Measurements from ENCODE around the gene GSTM2. TPM values are rescaled to one million over a fixed set of nuclear protein-coding genes. Genes with fewer than 3 reads are reported as not detected.
"Not testable (repeated sequence)": the region's sequence is repeated elsewhere in the genome, so short reads cannot be mapped to it uniquely, and the experiment has no call there.

GSTM2 gene
- total RNA-seq, 1 experiment from 2014 or later, result 2.5 TPM

DNA sequence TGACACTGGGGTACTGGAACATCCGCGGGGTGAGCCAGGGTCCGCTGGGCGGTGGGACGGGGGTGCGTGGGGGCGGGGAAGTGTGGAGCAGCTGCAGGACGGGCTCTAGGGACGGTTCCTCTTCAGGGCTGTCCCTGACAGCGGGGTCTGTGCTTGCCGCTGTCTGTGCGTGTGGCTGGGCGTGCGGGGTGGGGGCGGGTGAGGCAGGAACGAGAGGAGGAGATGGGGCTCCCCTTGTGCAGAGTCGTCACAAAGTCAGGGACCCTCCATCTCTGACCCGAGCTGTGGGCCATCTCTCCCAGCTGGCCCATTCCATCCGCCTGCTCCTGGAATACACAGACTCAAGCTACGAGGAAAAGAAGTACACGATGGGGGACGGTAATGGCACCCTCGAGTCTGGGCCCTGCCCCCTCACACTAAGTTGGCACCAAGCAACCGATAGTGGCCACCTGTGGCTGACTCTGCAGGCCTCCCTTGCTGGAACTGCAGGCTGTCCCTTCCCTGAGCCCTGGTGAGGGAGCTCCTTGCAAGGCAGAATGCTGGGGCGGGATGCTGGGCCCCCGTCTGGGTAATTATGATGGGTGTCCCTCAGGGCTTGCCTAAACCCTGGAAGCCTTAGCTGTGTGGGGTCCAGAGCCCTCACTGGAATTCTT, 392 bp downstream of the GSTM2 start:
- intact Hi-C loops (cut with micrococcal nuclease; ENCODE audit: unreplicated experiment), result no loop called here
- no peaks in the 10 kb centered on the region for H3K27me3 Mint-ChIP-seq (ENCODE audit: unreplicated experiment)
- no TSS peak for BruUV-seq (replicated peaks)
- no peak overlapping the region for H3K27ac Mint-ChIP-seq (ENCODE audit: unreplicated experiment)
- H3K4me1 Mint-ChIP-seq (ENCODE audit: low read depth, unreplicated experiment), result no peaks in the 10 kb centered on the region
- CTCF ChIA-PET, result no interaction called here
- H3K9me3 Mint-ChIP-seq (ENCODE audit: low read depth, unreplicated experiment), result no peaks in the 10 kb centered on the region
- H3K4me3 Mint-ChIP-seq (ENCODE audit: low read depth, unreplicated experiment), result no peak overlapping the region
- DNase-seq, result no peak
- H3K36me3 Mint-ChIP-seq (ENCODE audit: insufficient read depth, unreplicated experiment), result no peaks in the 10 kb centered on the region
- TF ChIP-seq, protein P1, sequence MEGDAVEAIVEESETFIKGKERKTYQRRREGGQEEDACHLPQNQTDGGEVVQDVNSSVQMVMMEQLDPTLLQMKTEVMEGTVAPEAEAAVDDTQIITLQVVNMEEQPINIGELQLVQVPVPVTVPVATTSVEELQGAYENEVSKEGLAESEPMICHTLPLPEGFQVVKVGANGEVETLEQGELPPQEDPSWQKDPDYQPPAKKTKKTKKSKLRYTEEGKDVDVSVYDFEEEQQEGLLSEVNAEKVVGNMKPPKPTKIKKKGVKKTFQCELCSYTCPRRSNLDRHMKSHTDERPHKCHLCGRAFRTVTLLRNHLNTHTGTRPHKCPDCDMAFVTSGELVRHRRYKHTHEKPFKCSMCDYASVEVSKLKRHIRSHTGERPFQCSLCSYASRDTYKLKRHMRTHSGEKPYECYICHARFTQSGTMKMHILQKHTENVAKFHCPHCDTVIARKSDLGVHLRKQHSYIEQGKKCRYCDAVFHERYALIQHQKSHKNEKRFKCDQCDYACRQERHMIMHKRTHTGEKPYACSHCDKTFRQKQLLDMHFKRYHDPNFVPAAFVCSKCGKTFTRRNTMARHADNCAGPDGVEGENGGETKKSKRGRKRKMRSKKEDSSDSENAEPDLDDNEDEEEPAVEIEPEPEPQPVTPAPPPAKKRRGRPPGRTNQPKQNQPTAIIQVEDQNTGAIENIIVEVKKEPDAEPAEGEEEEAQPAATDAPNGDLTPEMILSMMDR (IDR thresholded peaks at IDR 0.05; ENCODE audit: unreplicated experiment), result no peak

DNA sequence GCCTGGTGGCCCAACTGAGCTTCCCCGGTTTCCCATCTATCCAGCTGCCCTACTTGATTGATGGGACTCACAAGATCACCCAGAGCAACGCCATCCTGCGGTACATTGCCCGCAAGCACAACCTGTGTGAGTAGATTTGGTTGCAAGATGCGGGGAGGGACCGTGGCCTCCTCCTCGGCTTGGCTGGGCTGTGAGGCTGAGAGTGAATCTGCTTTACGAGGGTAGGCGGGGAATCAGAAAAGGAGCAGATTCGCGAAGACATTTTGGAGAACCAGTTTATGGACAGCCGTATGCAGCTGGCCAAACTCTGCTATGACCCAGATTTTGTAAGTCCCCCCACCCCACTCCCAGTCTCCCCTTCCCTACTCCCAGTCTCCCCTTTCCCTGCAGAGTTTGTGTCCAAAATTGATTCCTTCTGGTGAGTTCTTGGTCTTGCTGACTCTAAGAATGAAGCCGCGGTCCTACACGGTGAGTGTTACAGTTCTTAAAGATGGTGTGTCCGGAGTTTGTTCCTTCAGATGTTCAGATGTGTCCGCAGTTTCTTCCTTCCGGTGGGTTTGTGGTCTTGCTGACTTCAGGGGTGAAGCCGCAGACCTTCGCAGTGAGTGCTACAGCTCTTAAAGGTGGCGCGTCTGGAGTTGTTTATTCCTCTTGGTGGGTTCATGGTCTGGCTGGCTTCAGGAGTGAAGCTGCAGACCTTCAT, 1.5 kb downstream of the GSTM2 start:
- CTCF ChIA-PET, result interaction anchor here (1.5 kb wide), 1 partner anchor 14 kb away, joined by 6 read pairs; the partner anchor contains the start of gene GSTM4
- no peak overlapping the region for H3K4me3 Mint-ChIP-seq (ENCODE audit: low read depth, unreplicated experiment)
- no peaks in the 10 kb centered on the region for H3K36me3 Mint-ChIP-seq (ENCODE audit: insufficient read depth, unreplicated experiment)
- H3K27ac Mint-ChIP-seq (ENCODE audit: unreplicated experiment), result no peak overlapping the region
- no peaks in the 10 kb centered on the region for H3K4me1 Mint-ChIP-seq (ENCODE audit: low read depth, unreplicated experiment)
- H3K9me3 Mint-ChIP-seq (ENCODE audit: low read depth, unreplicated experiment), result no peaks in the 10 kb centered on the region
- BruUV-seq (replicated peaks), result no TSS peak
- TF ChIP-seq, protein P1 (IDR thresholded peaks at IDR 0.05; ENCODE audit: unreplicated experiment), result no peak
- no peak for DNase-seq
- no peaks in the 10 kb centered on the region for H3K27me3 Mint-ChIP-seq (ENCODE audit: unreplicated experiment)
- intact Hi-C loops (cut with micrococcal nuclease; ENCODE audit: unreplicated experiment), result no loop called here

DNA sequence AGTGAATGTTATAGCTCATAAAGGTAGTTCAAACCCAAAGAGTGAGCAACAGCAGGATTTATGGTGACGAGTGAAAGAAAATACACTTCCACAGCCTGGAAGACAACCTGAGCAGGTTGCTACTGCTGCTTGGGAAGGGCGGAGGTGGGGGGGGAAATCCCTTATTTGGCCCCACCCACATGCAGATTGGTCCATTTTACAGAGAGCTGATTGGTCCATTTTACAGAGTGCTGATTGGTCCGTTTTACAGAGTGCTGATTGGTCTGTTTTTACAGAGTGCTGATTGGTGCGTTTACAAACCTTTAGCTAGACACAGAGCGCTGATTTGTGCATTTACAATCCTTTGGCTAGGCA, 2.1 kb downstream of the GSTM2 start:
- DNase-seq; H3K27ac Mint-ChIP-seq (ENCODE audit: unreplicated experiment); intact Hi-C loops (cut with micrococcal nuclease; ENCODE audit: unreplicated experiment); H3K4me3 Mint-ChIP-seq (ENCODE audit: low read depth, unreplicated experiment); H3K4me1 Mint-ChIP-seq (ENCODE audit: low read depth, unreplicated experiment); H3K36me3 Mint-ChIP-seq (ENCODE audit: insufficient read depth, unreplicated experiment); BruUV-seq (replicated peaks); H3K9me3 Mint-ChIP-seq (ENCODE audit: low read depth, unreplicated experiment); H3K27me3 Mint-ChIP-seq (ENCODE audit: unreplicated experiment): not testable (repeated sequence)
- CTCF ChIA-PET, result interaction anchor here (1.5 kb wide), 1 partner anchor 14 kb away, joined by 6 read pairs; the partner anchor contains the start of gene GSTM4

DNA sequence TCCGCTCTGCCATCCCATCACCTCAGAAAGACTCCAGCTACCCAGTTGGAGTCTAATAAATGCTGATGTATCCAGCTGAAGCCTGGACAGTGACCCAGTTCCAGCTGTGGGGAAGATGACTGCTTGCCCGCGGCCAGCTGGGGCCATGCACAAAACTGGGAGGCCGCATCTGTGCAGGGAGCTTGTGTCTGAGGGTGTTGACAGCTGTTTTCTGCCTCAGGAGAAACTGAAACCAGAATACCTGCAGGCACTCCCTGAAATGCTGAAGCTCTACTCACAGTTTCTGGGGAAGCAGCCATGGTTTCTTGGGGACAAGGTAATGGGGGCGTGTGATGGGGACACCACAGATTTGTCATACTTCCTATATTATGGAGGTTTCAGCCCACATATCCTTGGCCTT, 3.2 kb downstream of the GSTM2 start:
- Mint-ChIP-seq H3K9me3 (ENCODE audit: low read depth, unreplicated experiment) (no peaks in the 10 kb centered on the region), H3K27me3 (ENCODE audit: unreplicated experiment) (no peaks in the 10 kb centered on the region), H3K4me3 (ENCODE audit: low read depth, unreplicated experiment) (no peak overlapping the region), H3K4me1 (ENCODE audit: low read depth, unreplicated experiment) (no peaks in the 10 kb centered on the region), H3K36me3 (ENCODE audit: insufficient read depth, unreplicated experiment) (no peaks in the 10 kb centered on the region), H3K27ac (ENCODE audit: unreplicated experiment) (no peak overlapping the region)
- no TSS peak for BruUV-seq (replicated peaks)
- DNase-seq, result no peak
- intact Hi-C loops (cut with micrococcal nuclease; ENCODE audit: unreplicated experiment), result no loop called here
- CTCF ChIA-PET, result interaction anchor here (1.5 kb wide), 1 partner anchor 16 kb away, joined by 6 read pairs; the partner anchor contains the start of gene GSTM4
- TF ChIP-seq, protein P1 (IDR thresholded peaks at IDR 0.05; ENCODE audit: unreplicated experiment), result no peak

DNA sequence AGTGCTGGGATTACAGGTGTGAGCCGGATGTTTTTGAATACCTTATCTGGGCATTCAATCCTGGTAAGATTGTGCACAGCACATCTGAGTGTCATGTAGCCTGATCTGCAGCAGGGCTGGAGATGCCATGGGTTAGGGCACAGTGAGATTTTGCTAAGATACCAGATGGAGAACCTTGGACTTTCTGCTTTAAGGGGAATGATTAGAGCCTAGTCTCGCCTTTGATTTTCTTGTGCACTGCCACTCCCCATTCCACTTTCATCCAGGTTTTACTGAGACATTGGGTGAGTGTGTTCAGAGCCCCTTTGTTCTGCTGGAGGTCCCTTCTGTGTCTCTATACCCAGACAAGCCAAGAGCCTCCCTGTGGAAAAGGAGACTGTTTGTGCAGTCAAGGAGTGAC, 6.0 kb downstream of the GSTM2 start:
- BruUV-seq (replicated peaks), result not testable (repeated sequence)

DNA sequence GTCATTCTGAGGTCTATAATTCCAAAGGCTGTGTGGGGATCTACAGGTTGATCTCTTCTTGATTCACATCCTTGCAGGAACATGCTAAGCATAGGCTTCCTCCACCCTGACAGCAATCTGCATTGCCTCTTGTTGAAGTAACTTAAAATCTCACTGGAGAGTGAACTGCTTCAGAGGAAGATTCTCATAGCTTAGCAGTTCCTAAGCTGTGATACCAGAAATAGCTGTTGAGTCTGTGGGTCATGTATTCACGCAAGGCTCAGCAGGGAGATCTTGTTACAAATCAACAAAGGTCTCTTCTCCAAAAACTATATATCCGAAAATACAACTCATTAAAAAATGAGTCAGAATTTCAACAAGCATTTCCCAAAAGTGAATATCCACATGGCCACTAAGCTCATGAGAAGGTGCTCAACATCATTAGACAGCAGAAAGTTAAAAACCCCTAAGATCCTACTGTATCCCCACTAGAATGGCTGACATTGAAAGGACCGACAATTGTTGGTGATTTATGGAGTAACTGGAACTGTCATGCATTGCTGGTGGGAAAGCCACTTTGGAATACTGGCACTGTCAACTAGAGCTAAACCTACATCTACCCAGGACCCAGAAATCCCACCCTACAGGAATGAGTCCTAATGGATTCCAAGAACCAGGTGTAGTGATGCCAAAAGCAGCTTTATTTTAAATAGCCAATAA, 9.0 kb downstream of the GSTM2 start:
- H3K4me3 Mint-ChIP-seq (ENCODE audit: low read depth, unreplicated experiment); H3K27ac Mint-ChIP-seq (ENCODE audit: unreplicated experiment); H3K36me3 Mint-ChIP-seq (ENCODE audit: insufficient read depth, unreplicated experiment); CTCF ChIA-PET; H3K9me3 Mint-ChIP-seq (ENCODE audit: low read depth, unreplicated experiment); BruUV-seq (replicated peaks); H3K4me1 Mint-ChIP-seq (ENCODE audit: low read depth, unreplicated experiment); DNase-seq; intact Hi-C loops (cut with micrococcal nuclease; ENCODE audit: unreplicated experiment); H3K27me3 Mint-ChIP-seq (ENCODE audit: unreplicated experiment): not testable (repeated sequence)

More for the DNA sequence above, 6.0 kb downstream of the GSTM2 start:
- H3K27me3 Mint-ChIP-seq (ENCODE audit: unreplicated experiment); intact Hi-C loops (cut with micrococcal nuclease; ENCODE audit: unreplicated experiment); CTCF ChIA-PET; DNase-seq; H3K9me3 Mint-ChIP-seq (ENCODE audit: low read depth, unreplicated experiment); H3K36me3 Mint-ChIP-seq (ENCODE audit: insufficient read depth, unreplicated experiment); H3K4me1 Mint-ChIP-seq (ENCODE audit: low read depth, unreplicated experiment); H3K27ac Mint-ChIP-seq (ENCODE audit: unreplicated experiment); H3K4me3 Mint-ChIP-seq (ENCODE audit: low read depth, unreplicated experiment): not testable (repeated sequence)

Data from Calu3 (cell line).